ENCODE results near the gene NLRC5.

Gene NLRC5

GRCh38 chr16:57038166-57038565 lies 48.8 kb downstream of the NLRC5 start:
- POLR2A ChIA-PET = no interaction called here
- CTCF ChIA-PET = no interaction called here
- TF ChIP-seq TARDBP (IDR thresholded peaks at IDR 0.05) (no peak), FOXK2 (IDR thresholded peaks at IDR 0.05) (no peak), FOXA1 (IDR thresholded peaks at IDR 0.05) (no peak), PKNOX1 (IDR thresholded peaks at IDR 0.05) (no peak)
- no peak for DNase-seq (ENCODE audit: extremely low spot score)

GRCh38 chr16:57039148-57039812 lies 49.9 kb downstream of the NLRC5 start:
- no peak for TF ChIP-seq CTBP1 (IDR thresholded peaks at IDR 0.05; ENCODE audit: borderline replicate concordance)
- TF ChIP-seq FOXM1 (IDR thresholded peaks at IDR 0.05; ENCODE audit: borderline replicate concordance) = no peak
- TF ChIP-seq ZNF384 (IDR thresholded peaks at IDR 0.05) = no peak
- no peak for TF ChIP-seq FOXK2 (IDR thresholded peaks at IDR 0.05)
- no peak for TF ChIP-seq SUZ12 (IDR thresholded peaks at IDR 0.05)
- TF ChIP-seq BHLHE40 (IDR thresholded peaks at IDR 0.05; ENCODE audit: borderline replicate concordance) = no peak
- no peak for TF ChIP-seq ARNT (IDR thresholded peaks at IDR 0.05)
- no peak for TF ChIP-seq FOXA1 (IDR thresholded peaks at IDR 0.05)
- TF ChIP-seq NFRKB (IDR thresholded peaks at IDR 0.05) = no peak
- no peak for TF ChIP-seq LEF1 (IDR thresholded peaks at IDR 0.05; ENCODE audit: borderline replicate concordance)
- no peak for TF ChIP-seq ELF4 (IDR thresholded peaks at IDR 0.05)
- no peak for TF ChIP-seq SP1 (IDR thresholded peaks at IDR 0.05)
- no peak for TF ChIP-seq L3MBTL2 (conservative IDR thresholded peaks at IDR 0.05)
- TF ChIP-seq PKNOX1 (IDR thresholded peaks at IDR 0.05) = no peak
- TF ChIP-seq TARDBP (IDR thresholded peaks at IDR 0.05) = no peak
- DNase-seq (ENCODE audit: extremely low spot score) = no peak
- ChIA-PET POLR2A (no interaction called here), CTCF (no interaction called here)

GRCh38 chr16:57041182-57042156 lies 52.1 kb downstream of the NLRC5 start:
- CTCF ChIA-PET = no interaction called here
- no peak for DNase-seq (ENCODE audit: extremely low spot score)
- POLR2A ChIA-PET = no interaction called here
- TF ChIP-seq BHLHE40 (IDR thresholded peaks at IDR 0.05; ENCODE audit: borderline replicate concordance) = no peak
- no peak for TF ChIP-seq PKNOX1 (IDR thresholded peaks at IDR 0.05)
- no peak for TF ChIP-seq SP1 (IDR thresholded peaks at IDR 0.05)
- TF ChIP-seq NFRKB (IDR thresholded peaks at IDR 0.05) = no peak
- no peak for TF ChIP-seq CTBP1 (IDR thresholded peaks at IDR 0.05; ENCODE audit: borderline replicate concordance)
- no peak for TF ChIP-seq FOXA1 (IDR thresholded peaks at IDR 0.05)
- TF ChIP-seq HDGF (IDR thresholded peaks at IDR 0.05; ENCODE audit: borderline replicate concordance) = no peak
- no peak for TF ChIP-seq ELF4 (IDR thresholded peaks at IDR 0.05)
- no peak for TF ChIP-seq SUZ12 (IDR thresholded peaks at IDR 0.05)
- no peak for TF ChIP-seq FOXM1 (IDR thresholded peaks at IDR 0.05; ENCODE audit: borderline replicate concordance)
- no peak for TF ChIP-seq TARDBP (IDR thresholded peaks at IDR 0.05)
- no peak for TF ChIP-seq ARNT (IDR thresholded peaks at IDR 0.05)
- no peak for TF ChIP-seq L3MBTL2 (conservative IDR thresholded peaks at IDR 0.05)
- TF ChIP-seq LEF1 (IDR thresholded peaks at IDR 0.05; ENCODE audit: borderline replicate concordance) = no peak
- TF ChIP-seq FOXK2 (IDR thresholded peaks at IDR 0.05) = no peak
- TF ChIP-seq ZNF384 (IDR thresholded peaks at IDR 0.05) = no peak

- DNase-seq (ENCODE audit: extremely low spot score) = no peak
- ChIA-PET POLR2A (no interaction called here), CTCF (no interaction called here)
- TF ChIP-seq FOXA1 (IDR thresholded peaks at IDR 0.05) = no peak
- TF ChIP-seq ZNF384 (IDR thresholded peaks at IDR 0.05) = no peak
- no peak for TF ChIP-seq SUZ12 (IDR thresholded peaks at IDR 0.05)
- TF ChIP-seq TARDBP (IDR thresholded peaks at IDR 0.05) = no peak
- no peak for TF ChIP-seq NFRKB (IDR thresholded peaks at IDR 0.05)
- TF ChIP-seq SP1 (IDR thresholded peaks at IDR 0.05) = no peak
- no peak for TF ChIP-seq FOXM1 (IDR thresholded peaks at IDR 0.05; ENCODE audit: borderline replicate concordance)
- no peak for TF ChIP-seq LEF1 (IDR thresholded peaks at IDR 0.05; ENCODE audit: borderline replicate concordance)
- TF ChIP-seq ELF4 (IDR thresholded peaks at IDR 0.05) = no peak
Measured at GRCh38 chr16:57042157-57043111, 53.1 kb downstream of the NLRC5 start.

- CTCF ChIA-PET = no interaction called here
- no peak for TF ChIP-seq L3MBTL2 (conservative IDR thresholded peaks at IDR 0.05)
- no peak for TF ChIP-seq ZNF384 (IDR thresholded peaks at IDR 0.05)
- TF ChIP-seq LEF1 (IDR thresholded peaks at IDR 0.05; ENCODE audit: borderline replicate concordance) = no peak
- no peak for TF ChIP-seq HDGF (IDR thresholded peaks at IDR 0.05; ENCODE audit: borderline replicate concordance)
- TF ChIP-seq BHLHE40 (IDR thresholded peaks at IDR 0.05; ENCODE audit: borderline replicate concordance) = no peak
- TF ChIP-seq TARDBP (IDR thresholded peaks at IDR 0.05) = no peak
- no peak for TF ChIP-seq SP1 (IDR thresholded peaks at IDR 0.05)
- TF ChIP-seq FOXK2 (IDR thresholded peaks at IDR 0.05) = no peak
- TF ChIP-seq ARNT (IDR thresholded peaks at IDR 0.05) = no peak
- no peak for TF ChIP-seq FOXM1 (IDR thresholded peaks at IDR 0.05; ENCODE audit: borderline replicate concordance)
- TF ChIP-seq PKNOX1 (IDR thresholded peaks at IDR 0.05) = no peak
- TF ChIP-seq CTBP1 (IDR thresholded peaks at IDR 0.05; ENCODE audit: borderline replicate concordance) = no peak
- TF ChIP-seq SUZ12 (IDR thresholded peaks at IDR 0.05) = no peak
- no peak for TF ChIP-seq ELF4 (IDR thresholded peaks at IDR 0.05)
- TF ChIP-seq FOXA1 (IDR thresholded peaks at IDR 0.05) = no peak
- no peak for TF ChIP-seq NFRKB (IDR thresholded peaks at IDR 0.05)
- POLR2A ChIA-PET = no interaction called here
Measured at GRCh38 chr16:57043248-57043647, 53.9 kb downstream of the NLRC5 start.

More at GRCh38 chr16:57043248-57043647, 53.9 kb downstream of the NLRC5 start:
- DNase-seq (ENCODE audit: extremely low spot score) = no peak
